HS-27A (cell line): ENCODE measurements around the gene ANXA6.
"Not testable (repeated sequence)": the region's sequence is repeated elsewhere in the genome, so short reads cannot be mapped to it uniquely, and the experiment has no call there.

Source experiments
- DNase-seq: peaks from one replicate; pipeline ENCODE4 v3.0.0-alpha.2; 2012; ENCODE audit warnings: low read depth, missing footprints

The ANXA6 gene

GRCh38 chr5:151157426-151158286 is at the start of gene ANXA6:
Gene ANXA6 (minus strand): TSS chr5:151157779. CDS start chr5:151147901, 9,878 bp downstream.
- peak; percentile 29 for DNase-seq

DNA sequence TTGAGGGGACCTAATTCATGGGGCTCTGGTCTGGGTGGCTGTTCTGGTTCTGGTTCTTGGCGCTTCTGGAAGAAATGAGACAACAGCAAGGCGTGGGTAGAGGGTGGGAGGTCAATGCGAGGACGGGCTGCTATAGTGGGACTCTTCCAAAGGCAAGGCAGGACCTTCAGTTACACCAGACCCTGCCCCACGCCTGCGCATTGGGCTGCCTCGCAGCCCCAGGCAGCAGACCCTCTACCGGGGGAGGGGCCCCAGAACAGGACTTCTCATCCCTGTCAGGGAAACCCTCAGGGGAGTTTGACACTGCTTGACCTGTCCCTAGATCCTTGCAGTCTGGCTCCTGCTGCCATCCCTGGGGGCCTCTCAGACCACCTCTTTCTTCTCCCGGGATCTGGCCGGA is 47.8 kb upstream of the ANXA6 start:
- no peak for DNase-seq

DNA sequence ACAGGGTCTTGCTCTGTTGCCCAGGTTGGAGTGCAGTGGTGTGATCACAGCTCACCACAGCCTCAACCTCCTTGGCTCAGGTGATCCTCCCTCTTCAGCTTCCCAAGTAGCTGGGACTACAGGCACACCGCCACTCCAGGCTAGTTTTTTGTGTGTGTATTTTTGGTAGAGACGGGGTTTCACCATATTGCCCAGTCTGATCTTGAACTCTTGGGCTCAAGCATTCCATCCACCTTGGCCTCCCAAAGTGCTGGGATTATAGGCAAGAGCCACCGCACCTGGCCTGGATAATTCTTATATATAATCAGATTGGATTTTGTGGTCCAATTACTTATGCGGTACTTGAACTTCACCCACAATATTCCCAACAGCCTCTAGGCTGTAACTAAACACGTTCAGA is 46.5 kb upstream of the ANXA6 start:
- DNase-seq: no peak

DNA sequence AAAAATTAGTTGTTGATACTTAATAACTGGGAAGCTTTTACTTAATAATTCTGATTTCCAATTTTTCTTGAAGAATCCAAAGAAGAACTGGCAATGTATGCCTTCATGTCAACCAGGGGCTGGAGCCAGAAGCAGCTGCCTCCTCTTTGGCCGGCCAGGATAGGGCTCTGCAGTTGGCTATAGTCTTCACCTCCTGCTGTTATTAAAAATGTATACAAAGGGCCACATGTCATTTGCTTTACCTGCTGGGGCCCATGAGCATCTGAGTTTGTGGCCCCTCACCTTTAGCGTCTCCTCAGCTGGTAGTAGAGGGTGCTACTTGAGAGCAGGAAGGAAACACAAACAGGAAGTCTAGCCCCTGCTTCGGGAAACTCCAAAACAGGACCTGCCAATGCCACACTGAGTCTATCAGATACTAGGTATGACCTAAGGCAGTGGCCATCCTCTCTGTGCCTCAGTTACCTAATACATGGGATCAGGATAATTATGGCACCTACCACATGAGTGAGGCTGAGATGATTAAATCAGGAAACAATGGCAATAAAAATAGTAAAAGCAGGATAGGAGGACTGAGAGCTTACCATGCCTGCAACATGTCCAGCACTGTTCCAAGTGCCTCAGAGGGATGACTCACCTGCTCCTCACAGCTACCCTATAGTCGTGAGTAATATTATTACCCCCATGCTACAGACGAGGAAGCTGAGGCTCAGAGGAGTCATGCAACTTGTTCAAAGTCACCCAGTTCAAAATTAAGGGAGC is 45.0 kb upstream of the ANXA6 start:
- no peak for DNase-seq

- DNase-seq: no peak
These were observed 43.5 kb upstream of the ANXA6 start for GRCh38 chr5:151200913-151201595.

DNA sequence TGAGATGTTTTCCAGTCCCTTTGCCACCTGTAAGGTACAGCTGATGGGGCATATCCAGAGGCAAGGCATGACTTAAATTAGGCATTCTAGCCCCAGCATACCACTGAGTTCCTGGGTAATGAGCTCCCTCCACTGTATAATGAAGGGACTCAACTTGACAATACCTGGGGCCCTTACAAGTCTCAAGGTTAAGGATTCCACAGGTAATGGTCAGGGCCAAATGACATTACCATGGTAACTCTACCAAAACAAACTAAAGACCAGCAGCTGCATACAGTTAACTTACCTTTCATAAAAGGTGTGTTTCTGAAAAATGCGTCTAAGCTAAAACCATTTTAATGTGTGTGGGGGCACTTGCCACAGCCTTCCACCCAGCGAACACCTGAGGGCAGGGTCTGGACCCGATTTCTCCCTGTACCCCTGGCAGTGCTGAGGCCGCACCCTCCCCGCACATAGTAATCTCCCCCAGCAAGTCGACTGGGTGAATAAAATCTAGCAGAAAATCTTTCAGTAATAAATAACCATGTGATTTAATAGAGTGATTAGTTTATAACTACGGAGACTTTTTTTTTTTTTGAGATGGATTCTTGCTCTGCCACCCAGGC is 42.1 kb upstream of the ANXA6 start:
- DNase-seq: no peak

DNA sequence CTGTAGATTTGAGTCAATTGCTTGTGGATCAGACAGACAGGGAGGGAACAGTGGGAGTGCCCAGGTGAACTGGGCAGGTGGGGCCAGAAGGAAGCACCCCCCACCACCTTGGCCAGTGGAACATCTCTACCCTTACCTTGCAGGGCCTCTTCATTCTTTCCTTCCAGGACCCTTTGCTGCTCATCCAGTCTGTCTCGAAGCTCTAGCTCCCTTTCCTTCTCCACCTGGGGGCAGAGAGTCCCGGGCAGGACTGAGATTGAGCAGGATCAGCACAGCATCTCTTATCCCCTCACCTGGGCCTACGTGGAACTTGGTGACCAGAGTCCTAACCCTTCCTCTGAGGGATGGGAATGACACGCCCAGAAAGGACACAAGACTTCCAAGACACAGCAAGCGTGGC is 41.3 kb upstream of the ANXA6 start:
- no peak for DNase-seq

DNA sequence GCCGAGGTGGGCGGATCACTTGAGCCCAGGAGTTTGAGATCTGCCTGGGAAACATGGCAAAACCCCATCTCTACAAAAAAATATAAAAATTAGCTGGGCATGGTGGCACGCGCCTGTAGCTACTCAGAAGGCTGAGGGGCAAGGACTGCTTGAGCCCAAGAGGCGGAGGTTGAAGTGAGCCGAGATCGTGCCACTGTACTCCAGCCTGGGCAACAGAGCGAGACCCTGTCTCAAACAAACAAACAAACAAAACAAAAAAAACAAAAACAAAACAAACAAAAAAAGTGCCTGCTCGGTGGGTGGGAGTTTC is 39.7 kb upstream of the ANXA6 start:
- DNase-seq: not testable (repeated sequence)

DNA sequence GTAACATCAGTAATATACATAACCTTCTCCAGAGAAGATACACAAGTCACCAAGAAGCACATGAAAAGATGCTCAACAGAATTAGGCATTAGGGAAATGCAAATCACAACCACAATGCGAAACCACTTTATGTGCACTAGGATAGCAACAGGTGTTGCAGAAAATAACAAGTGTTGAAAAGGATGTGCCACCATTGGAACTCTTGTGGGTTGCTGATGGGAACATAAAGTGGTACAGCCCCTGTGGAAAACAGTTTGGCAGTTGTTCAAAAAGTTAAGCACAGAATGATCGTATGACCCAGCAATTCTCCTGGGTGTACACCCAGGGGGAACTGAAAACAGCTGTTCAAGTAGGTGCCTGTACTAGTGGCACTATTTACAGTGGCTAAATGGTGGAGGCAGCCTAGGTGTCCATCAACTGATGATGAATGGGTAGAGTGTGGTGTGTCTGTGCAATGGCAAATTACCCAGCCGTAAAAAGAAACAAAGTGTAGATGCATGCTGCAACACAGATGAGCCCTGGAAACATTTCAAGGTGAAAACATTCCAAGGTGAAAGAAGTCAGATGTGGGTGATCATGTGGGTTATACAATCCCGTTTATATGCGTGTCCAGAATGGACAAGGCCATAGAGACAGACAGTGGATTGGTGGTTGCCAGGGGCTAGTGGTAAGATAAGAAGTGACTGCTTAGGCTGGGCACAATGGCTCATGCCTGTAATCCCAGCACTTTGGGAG is 39.1 kb upstream of the ANXA6 start:
- no peak for DNase-seq

DNA sequence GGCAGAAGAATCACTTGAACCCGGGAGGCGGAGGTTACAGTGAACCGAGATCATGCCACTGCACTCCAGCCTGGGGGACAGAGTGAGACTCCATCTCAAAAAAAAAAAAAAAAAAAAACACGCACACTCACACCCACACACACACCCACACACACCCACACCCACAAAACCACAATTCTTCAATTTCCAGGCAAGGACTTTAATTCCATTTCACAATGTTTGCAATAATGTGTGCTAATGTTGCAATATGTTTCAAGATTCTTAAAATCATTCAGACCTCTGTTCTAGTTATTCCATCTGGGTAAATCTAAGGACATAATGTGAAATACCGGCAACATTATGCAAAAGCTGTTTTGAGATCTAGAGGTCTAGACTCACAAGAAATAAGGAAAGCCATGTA is 38.0 kb upstream of the ANXA6 start:
- DNase-seq: no peak

GRCh38 chr5:151192626-151193025 is 35.0 kb upstream of the ANXA6 start:
- no peak for DNase-seq

DNA sequence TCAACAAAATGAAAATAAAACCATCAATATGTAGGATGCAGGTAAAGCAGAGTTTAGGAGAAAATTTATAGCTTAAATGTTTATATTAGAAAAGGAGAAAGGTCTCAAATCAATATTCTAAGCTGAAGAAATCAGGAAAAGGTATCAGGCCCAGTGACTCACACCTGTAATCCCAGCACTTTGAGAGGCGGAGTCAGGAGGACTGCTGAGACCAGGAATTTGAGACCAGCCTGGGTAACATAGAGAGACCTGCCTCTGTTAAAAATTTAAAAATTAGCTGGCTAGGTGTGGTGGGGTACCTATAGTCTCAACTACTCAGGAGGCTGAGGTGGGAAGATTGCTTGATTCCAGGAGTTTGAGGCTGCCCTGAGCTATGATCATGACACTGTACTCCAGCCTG is 34.1 kb upstream of the ANXA6 start:
- no peak for DNase-seq

GRCh38 chr5:151189151-151189550 is 31.6 kb upstream of the ANXA6 start:
- no peak for DNase-seq

- no peak for DNase-seq
These were observed 29.0 kb upstream of the ANXA6 start for GRCh38 chr5:151186538-151186937.

DNA sequence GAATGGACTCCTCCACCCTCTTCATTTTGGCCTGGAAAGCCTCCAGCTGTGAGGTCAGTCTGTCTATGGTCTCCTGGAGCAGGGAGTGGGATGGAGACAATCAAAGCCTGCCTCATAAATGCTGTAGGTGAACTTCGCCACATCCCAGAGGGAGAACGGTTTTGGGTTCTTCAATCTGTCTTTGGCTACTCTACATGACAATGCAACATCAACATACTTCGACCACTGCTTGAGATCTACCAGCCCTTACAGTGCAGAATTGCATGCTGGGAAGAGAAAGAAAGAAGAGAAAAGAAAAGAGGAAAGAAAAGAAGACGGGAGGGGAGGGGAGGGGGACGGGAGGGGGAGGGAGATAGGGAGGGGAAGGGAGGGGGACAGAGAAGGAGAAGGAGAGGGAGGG is 28.5 kb upstream of the ANXA6 start:
- no peak for DNase-seq

GRCh38 chr5:151184316-151185042 is 26.9 kb upstream of the ANXA6 start:
- no peak for DNase-seq

DNA sequence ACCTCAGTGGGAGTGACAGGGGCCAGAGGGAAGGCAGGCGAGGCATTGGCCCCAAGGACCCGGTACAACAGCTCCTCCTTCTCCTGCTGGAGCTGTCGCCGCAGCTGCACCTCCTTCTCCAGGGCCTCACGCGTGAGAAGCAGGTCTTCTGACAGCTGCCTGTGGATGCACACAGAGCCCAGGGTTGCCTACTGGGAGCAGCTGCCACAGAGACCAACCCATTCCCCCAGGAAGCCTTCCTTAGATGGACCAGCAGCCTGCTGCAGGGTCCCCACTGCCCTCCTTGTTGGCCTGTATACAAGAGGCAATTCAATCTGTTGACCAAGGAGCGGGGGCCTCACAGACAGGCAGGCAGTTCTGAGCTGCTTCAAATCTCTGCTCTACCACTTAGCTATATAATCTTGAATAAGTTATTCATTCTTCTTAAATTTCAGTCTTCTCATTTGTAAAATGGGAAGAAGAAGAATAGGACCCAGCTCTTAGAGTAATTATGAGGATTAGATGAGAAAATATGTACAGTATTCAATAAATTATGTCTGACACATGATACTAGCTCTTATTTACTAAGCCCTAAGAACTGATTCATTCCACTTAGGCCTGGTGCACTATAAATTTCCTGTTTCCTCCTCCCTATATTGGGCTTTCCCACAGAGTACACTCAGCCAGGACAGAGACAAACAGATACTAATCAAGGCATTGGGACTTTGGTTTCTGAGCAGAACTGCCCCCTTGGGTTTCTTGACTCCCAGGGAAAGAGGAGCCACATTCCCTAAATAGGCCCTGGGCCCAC is 26.1 kb upstream of the ANXA6 start:
- no peak for DNase-seq

DNA sequence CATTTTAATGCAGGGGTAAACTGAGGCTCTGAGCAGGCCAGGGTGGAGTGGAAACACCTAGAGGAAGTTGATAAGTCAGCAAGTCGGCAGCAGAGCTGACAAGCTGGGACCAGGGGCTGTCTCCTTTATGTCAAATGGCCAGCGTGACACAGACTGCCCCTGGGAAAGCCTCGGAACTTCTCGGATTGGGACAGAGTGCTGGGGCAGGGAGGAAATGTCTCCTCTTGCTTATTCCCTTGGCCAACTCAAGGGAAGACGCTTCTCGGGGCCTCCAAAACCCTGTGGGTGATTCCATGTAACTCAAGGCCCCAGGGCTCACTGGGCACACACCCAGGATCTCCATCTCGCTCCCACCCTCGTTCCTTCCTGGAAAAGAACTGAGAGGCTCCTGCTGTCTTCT is 25.4 kb upstream of the ANXA6 start:
- no peak for DNase-seq

GRCh38 chr5:151182524-151182900 is 24.9 kb upstream of the ANXA6 start:
- DNase-seq: no peak

GRCh38 chr5:151181818-151182523 is 24.4 kb upstream of the ANXA6 start:
- no peak for DNase-seq
